HG02678 (cell line): ENCODE measurements around the gene GRK5.
"Not testable (repeated sequence)": the region's sequence is repeated elsewhere in the genome, so short reads cannot be mapped to it uniquely, and the experiment has no call there.

Source experiments
- ATAC-seq: cut with Tn5 transposase; IDR thresholded peaks from one replicate; pipeline ENCODE4 v1.9.1; 2021; ENCODE audit warnings: mild to moderate bottlenecking, moderate library complexity; ENCODE audit not compliant: unreplicated experiment

Gene GRK5

DNA sequence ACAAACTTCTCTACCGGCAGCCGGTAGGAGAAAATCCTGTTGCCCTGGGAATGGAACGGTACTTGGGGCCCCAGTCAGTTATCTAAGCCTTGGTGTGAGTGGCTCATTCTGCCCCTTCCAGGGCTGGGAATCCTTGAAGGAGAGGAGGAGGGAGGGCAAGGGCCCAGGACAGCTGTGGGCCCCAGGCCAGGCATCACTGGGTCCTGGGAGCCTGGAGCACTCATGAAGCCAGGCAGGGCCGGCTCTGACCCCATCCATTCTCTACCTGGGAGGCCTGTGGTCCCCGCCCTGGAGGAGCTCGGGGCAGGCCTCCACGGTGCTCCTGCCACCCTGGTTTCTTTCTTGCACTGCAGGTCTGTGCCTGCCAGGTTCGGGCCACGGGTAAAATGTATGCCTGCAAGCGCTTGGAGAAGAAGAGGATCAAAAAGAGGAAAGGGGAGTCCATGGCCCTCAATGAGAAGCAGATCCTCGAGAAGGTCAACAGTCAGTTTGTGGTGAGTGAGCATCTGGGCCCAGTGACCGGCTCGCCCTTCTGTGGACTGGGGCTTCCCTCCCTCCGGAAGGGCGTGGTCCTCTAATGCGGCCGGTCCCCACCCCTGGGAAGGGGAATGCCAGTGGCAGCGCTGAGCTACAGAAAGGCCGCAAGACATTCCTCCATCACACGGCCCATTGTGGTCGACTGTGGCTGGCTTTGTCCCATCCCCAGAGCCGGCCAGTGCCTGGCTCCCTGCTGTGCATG, 223.8 kb downstream of the GRK5 start:
- ATAC-seq = no peak

GRCh38 chr10:119431773-119432135, 224.4 kb downstream of the GRK5 start:
- no peak for ATAC-seq

- ATAC-seq = not testable (repeated sequence)
Measured at GRCh38 chr10:119434942-119435341, 227.6 kb downstream of the GRK5 start.

GRCh38 chr10:119438717-119439116, 231.3 kb downstream of the GRK5 start:
- ATAC-seq = no peak

- no peak for ATAC-seq
Measured at GRCh38 chr10:119439922-119440321, 232.6 kb downstream of the GRK5 start.

DNA sequence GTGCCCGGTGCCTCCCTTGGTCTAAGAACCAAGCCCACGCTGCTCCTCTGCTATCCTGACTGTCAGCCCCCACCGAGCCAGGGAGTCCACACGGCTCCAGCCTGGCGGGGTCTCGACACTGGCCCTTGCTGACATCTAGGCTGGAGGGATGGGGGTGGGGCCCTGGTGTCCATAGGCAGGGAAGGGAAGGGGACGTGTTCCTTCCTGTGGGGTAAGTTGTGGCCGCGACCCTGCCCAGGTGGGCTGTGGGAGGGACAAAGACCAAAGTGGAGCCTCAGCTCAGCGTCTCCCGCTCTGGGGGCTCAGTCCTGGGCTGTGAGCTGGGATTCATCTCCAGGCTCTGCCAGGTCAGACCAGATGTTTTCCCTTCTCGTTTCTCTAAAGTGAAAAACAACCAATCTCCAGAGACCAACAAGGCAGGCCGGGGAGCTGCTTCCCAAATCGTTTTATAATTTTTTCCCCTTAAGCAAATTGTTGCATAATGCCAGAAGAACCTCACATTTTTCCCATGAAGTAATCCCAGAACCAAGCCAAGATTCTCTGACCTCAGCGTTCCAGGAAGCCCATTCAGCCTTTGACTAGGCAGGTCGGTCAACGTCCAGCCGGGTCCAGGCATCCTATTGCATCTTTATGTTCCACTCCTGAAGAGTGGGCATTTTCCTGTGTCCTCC, 233.9 kb downstream of the GRK5 start:
- ATAC-seq = no peak

- ATAC-seq = no peak
Measured at GRCh38 chr10:119441921-119442757, 234.8 kb downstream of the GRK5 start.

GRCh38 chr10:119442758-119443060, 235.3 kb downstream of the GRK5 start:
- ATAC-seq = no peak

DNA sequence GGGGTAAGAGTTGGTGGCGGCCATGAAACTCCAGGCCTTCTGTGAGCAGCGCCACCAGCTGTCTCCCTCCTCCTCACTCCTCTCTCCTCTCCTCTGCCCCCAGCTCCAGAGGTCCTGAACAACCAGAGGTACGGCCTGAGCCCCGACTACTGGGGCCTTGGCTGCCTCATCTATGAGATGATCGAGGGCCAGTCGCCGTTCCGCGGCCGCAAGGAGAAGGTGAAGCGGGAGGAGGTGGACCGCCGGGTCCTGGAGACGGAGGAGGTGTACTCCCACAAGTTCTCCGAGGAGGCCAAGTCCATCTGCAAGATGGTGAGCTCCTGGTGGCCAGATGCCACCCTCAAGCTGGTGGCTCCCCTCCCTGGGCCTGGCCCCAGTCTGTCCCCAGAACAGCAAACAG, 236.1 kb downstream of the GRK5 start:
- ATAC-seq = no peak

DNA sequence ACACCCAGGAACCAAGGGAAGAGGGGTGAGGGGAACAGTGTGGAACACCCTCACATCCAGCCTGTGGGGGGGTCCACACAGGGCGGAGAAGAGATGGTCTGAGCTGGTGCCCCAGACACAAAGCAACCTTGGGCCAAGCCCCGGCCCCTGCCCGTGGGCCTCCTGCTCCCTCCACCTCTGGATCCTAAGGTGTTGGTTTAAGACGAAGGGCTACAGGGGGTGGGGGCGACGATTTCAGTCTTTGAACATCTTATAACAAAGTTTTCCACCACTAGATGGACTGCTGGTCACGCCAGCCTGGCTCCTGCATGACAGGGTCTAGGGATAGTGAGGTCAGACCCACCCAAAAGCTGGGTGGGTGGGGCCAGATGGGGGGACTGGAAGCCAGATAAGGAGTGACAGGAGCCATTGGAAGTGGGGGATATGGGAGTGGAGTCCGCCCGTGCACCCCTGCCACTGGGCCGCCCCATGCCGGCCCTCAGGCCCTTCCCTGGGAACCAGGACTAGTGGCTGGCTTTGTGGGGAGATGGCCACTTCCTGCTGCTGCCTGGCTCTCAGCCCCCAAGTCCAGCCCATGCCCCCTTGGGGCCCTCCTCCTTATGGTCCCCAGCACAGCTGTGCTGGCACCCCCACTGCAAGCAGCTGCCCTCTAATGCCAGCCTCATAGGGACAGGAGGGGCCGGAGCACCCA, 236.7 kb downstream of the GRK5 start:
- ATAC-seq = no peak

DNA sequence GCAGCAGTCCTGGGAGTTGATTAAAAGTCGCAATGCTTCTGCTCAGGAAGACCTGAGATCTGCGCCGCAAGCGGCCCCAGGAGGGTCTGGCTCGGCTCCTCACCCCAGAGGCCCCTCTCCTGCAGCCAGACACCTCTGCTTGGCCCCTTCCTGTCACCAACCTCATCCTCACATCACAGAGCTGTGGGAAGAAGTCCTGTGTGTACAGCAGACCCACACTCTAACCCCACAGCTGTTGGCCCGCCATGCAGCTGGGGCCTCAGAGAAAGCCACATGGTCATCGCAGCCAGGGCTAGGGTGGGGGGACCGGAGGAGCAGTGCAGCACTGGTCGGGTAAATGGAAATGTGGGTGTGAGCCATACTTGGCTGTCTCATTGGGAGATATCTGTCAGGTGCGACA, 237.5 kb downstream of the GRK5 start:
- no peak for ATAC-seq

GRCh38 chr10:119445311-119445934, 238.1 kb downstream of the GRK5 start:
- ATAC-seq = peak; percentile 47

GRCh38 chr10:119445935-119446317, 238.6 kb downstream of the GRK5 start:
- ATAC-seq = no peak

DNA sequence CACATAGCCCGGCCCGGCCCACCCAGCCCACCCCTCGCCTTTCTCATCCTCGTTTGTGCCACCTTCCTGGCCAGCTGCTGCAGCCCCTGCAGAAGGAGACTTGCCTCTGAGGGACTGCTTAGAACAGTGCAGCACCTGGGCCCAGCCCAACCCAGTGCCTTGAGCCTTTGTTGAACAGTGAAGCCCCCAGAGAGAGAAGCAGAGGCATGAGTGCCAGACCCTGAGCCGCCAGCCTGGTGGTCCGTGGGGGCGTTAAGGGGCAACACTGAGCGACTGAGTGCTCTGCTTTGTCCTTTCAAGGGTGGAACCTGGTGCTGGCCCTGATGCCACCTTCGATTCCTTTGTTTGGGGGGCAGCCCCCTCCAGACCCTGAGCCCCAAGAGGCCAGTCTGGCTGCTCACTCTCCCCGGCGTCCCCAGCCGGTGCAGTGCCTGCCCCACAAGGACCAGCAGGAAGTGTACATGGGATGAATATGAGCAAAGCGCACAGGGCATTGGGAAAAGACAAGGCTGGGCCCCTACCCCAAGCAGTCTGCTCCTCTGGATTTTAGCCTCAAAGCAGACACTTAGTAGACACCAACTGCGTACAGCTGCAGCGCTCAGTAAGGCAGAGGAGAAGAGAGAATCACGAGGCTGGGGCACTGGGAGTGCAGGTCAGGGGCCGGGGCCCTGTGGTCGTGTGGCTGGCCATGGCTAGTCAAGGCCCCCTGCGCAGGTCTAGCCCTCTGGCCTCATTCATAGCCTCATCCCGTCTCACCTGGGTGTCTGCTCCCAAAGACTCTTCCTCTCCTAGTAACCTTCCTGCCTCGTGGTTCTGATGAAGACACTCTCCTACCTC, 239.3 kb downstream of the GRK5 start:
- ATAC-seq = no peak

DNA sequence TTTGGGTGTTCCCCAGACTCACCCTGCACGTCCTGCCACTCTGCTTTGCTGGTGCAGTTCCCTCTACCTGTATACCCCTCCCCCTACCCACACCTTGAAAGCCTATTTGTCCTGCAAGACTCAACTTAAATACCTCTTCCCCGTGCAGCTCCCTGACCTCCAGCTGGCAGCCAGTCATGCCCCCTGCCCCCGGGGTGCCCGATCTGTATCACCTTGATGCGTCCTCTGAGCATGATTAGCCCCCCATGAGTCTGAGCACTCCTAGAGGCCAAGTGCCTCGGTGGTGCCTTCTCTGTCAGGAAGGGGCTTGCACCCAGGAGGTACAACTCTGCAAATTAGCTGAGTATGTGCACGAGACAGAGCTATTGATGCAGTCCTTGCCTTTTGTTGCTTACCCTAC, 240.1 kb downstream of the GRK5 start:
- no peak for ATAC-seq

- ATAC-seq = no peak
Measured at GRCh38 chr10:119447823-119448546, 240.6 kb downstream of the GRK5 start.

- no peak for ATAC-seq
Measured at GRCh38 chr10:119448628-119449584, 241.5 kb downstream of the GRK5 start.

DNA sequence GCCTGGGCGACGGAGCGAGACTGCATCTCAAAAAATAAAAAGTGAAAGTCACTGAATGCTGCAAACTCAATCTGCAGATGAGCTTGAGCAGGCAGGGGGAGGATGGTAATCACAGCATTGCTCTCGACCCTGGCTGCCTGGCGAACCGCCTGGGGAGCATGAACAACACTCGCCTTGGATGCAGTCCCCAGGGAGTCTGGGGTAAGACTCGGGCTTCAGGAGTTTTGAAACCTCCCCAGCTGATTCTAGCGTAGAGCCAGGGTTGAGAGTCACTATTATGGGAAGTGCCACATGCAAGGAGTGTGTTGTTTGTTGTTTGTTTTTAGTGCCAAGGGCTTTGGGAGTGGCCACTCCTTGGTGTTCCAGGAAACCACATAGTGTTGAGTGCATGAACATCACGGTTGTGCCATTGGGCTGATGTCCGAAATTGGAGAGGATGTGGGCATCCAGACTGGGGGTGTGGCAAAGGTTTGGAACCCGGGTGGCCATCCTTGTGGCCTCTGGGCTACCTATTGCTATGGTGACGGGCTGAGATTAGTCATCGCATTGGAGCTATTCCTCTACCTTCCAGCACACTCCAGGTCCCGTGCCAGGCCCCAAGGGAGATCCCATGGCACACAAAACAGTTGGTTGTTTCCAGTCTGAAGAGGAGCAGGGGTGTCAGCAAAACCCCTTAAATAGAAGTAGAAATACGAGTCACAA, 242.5 kb downstream of the GRK5 start:
- no peak for ATAC-seq
